HCT116 (cell line): ENCODE measurements around the gene SHROOM1. TPM values are rescaled to one million over a fixed set of nuclear protein-coding genes. Genes with fewer than 3 reads are reported as not detected.

ENCODE experiments used
- total RNA-seq: library from RNA; stranded (reverse); gene quantifications from one replicate; pipeline ENCODE4 v1.2.1, GENCODE V29; 2021; ENCODE audit not compliant: unreplicated experiment

The SHROOM1 gene
- total RNA-seq, 1 experiment from 2014 or later: 9.5 TPM

Other genes starting within 250 kb of the SHROOM1 start
- not detected for gene IL13, start 172.5 kb downstream of the SHROOM1 start, total RNA-seq
- gene IL4, start 156.7 kb downstream of the SHROOM1 start, total RNA-seq: not detected
- gene KIF3A, start 93.1 kb downstream of the SHROOM1 start, total RNA-seq: 12.7 TPM
- 1.4 TPM for gene CCNI2, start 83.2 kb downstream of the SHROOM1 start, total RNA-seq
- gene SEPTIN8, start 53.4 kb downstream of the SHROOM1 start, total RNA-seq: 34.6 TPM
- gene SOWAHA, start 17.3 kb downstream of the SHROOM1 start, total RNA-seq: 0.39 TPM
- 0.49 TPM for gene GDF9, start 35.8 kb upstream of the SHROOM1 start, total RNA-seq
- gene UQCRQ, start 36.0 kb upstream of the SHROOM1 start, total RNA-seq: 528 TPM
- gene LEAP2, start 43.0 kb upstream of the SHROOM1 start, total RNA-seq: 1.2 TPM
- 38.6 TPM for gene AFF4, start 133.0 kb upstream of the SHROOM1 start, total RNA-seq
- gene ZCCHC10, start 195.9 kb upstream of the SHROOM1 start, total RNA-seq: 19.2 TPM
- 212 TPM for gene HSPA4, start 221.4 kb upstream of the SHROOM1 start, total RNA-seq